ENCODE results near the gene LRP8.

DNA sequence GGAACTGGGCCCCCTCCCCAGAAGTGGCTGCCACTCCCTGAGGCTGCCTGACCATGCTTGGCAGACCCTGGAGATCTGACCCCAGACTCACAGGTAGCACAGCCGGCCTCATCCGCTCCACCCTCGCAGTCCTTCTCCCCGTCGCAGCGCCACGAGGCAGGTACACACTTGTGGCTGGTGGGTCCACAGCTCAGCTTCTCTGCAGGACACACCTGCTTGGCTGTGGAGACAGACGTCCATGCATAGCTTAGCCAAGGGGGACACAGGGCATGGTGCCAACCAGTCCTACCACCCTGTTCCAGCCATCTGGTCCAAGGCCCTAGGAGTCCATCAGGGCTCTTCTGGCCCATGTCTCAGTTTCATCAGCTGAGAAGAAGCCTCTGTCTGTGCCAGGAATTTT, 47.4 kb downstream of the LRP8 start:
- TF ChIP-seq EZH2 (IDR thresholded peaks at IDR 0.05; ENCODE audit: insufficient read depth, poor library complexity, severe bottlenecking) (no peak), EZH2phosphoT487 (IDR thresholded peaks at IDR 0.05; ENCODE audit: insufficient read depth, low read depth) (no peak)

All from GM23248 (cell line).